Cortex of kidney (tissue), 1 donor: ENCODE measurements around the gene SRBD1.

Source experiments
- DNase-seq: peaks from one replicate; lab custom pipeline; 2025; lab: John Stamatoyannopoulos, UW

SRBD1 gene

GRCh38 chr2:45370369-45370768, 240.7 kb downstream of the SRBD1 start:
- DNase-seq = no peak

GRCh38 chr2:45368792-45369191, 242.3 kb downstream of the SRBD1 start:
- DNase-seq = no peak

- DNase-seq = no peak
These were observed 249.4 kb downstream of the SRBD1 start for GRCh38 chr2:45361666-45362065.

GRCh38 chr2:45354776-45355175, 256.3 kb downstream of the SRBD1 start:
- no peak for DNase-seq

- no peak for DNase-seq
These were observed 257.2 kb downstream of the SRBD1 start for GRCh38 chr2:45353879-45354278.

- no peak for DNase-seq
These were observed 258.6 kb downstream of the SRBD1 start for GRCh38 chr2:45352506-45352905.

GRCh38 chr2:45345331-45346234, 265.5 kb downstream of the SRBD1 start:
- DNase-seq = no peak

- DNase-seq = no peak
These were observed 266.6 kb downstream of the SRBD1 start for GRCh38 chr2:45344502-45344901.

- DNase-seq = no peak
These were observed 267.0 kb downstream of the SRBD1 start for GRCh38 chr2:45344071-45344470.

- DNase-seq = no peak
These were observed 267.6 kb downstream of the SRBD1 start for GRCh38 chr2:45343251-45344017.

- DNase-seq = no peak
These were observed 270.7 kb downstream of the SRBD1 start for GRCh38 chr2:45340318-45340717.

GRCh38 chr2:45339253-45339652, 271.8 kb downstream of the SRBD1 start:
- DNase-seq = no peak
